GM18505 (cell line): Measurements from ENCODE around the gene CSRP3.

Experiments used
- ATAC-seq: cut with Tn5 transposase; IDR thresholded peaks from one replicate; pipeline ENCODE4 v1.9.1; 2021; ENCODE audit not compliant: unreplicated experiment
- POLR2A ChIP-seq: IDR thresholded peaks from 4 replicates; pipeline ENCODE4 v1.6.1; 2011; ENCODE audit warnings: borderline replicate concordance; ENCODE audit not compliant: insufficient read depth, insufficient read length; ENCODE audit errors: extremely low read depth

CSRP3 gene

GRCh38 chr11:19208959-19209546 is 7.3 kb upstream of the CSRP3 start:
- no peak for TF ChIP-seq POLR2A
- no peak for ATAC-seq

GRCh38 chr11:19208181-19208580 is 6.4 kb upstream of the CSRP3 start:
- ATAC-seq = no peak

GRCh38 chr11:19204836-19205235 is 3.1 kb upstream of the CSRP3 start:
- no peak for ATAC-seq
- TF ChIP-seq POLR2A = no peak

More at GRCh38 chr11:19208181-19208580, 6.4 kb upstream of the CSRP3 start:
- no peak for TF ChIP-seq POLR2A

- TF ChIP-seq POLR2A = no peak
Observed at GRCh38 chr11:19200410-19201201, 1.2 kb downstream of the CSRP3 start.

GRCh38 chr11:19199771-19200170 is 2.0 kb downstream of the CSRP3 start:
- no peak for TF ChIP-seq POLR2A
- no peak for ATAC-seq

More at GRCh38 chr11:19200410-19201201, 1.2 kb downstream of the CSRP3 start:
- no peak for ATAC-seq

- no peak for ATAC-seq
- no peak for TF ChIP-seq POLR2A
Observed at GRCh38 chr11:19199048-19199447, 2.7 kb downstream of the CSRP3 start.

GRCh38 chr11:19196432-19196831 is 5.4 kb downstream of the CSRP3 start:
- no peak for TF ChIP-seq POLR2A
- no peak for ATAC-seq

GRCh38 chr11:19194620-19195308 is 7.0 kb downstream of the CSRP3 start:
- TF ChIP-seq POLR2A = no peak
- no peak for ATAC-seq

GRCh38 chr11:19193916-19194315 is 7.9 kb downstream of the CSRP3 start:
- no peak for TF ChIP-seq POLR2A
- ATAC-seq = no peak

GRCh38 chr11:19191530-19192169 is 10.1 kb downstream of the CSRP3 start:
- TF ChIP-seq POLR2A = no peak
- no peak for ATAC-seq

GRCh38 chr11:19187833-19188258 is 13.9 kb downstream of the CSRP3 start:
- no peak for TF ChIP-seq POLR2A
- ATAC-seq = no peak

GRCh38 chr11:19187114-19187832 is 14.5 kb downstream of the CSRP3 start:
- no peak for ATAC-seq
- TF ChIP-seq POLR2A = no peak
